Peyer's patch (tissue), 4 donors: ENCODE measurements around the gene CHST3. TPM values are rescaled to one million over a fixed set of nuclear protein-coding genes. Genes with fewer than 3 reads are reported as not detected.

Experiments used
- DNase-seq, 3 donors: peaks; one replicate each; pipeline ENCODE4 v3.0.0-alpha.2; 2017 to 2019
- H3K27ac ChIP-seq, 4 donors: fragments of 200-600 bp; sonication (generic); one replicate each; pipeline ENCODE4 v1.5.1; 2016 to 2019
- H3K27me3 ChIP-seq, 2 donors: fragments of 200-600 bp; sonication (generic); one replicate each; pipeline ENCODE4 v1.5.1; 2019
- H3K36me3 ChIP-seq, 3 donors: fragments of 200-600 bp; sonication (generic); one replicate each; pipeline ENCODE4 v1.5.1; 2016 to 2019
- H3K4me1 ChIP-seq, 4 donors: fragments of 200-600 bp; sonication (generic); one replicate each; pipeline ENCODE4 v1.5.1; 2016 to 2019
- H3K4me3 ChIP-seq, 4 donors: fragments of 200-600 bp; sonication (generic); 1 replicate in 3 of 4; 2 replicates in 1 of 4; pipeline ENCODE4 v1.5.1; 2016 to 2019; ENCODE audit warnings: mild to moderate bottlenecking in 1 of 4
- H3K9me3 ChIP-seq, 4 donors: fragments of 200-600 bp; sonication (generic); one replicate each; pipeline ENCODE4 v1.5.1; 2016 to 2019; ENCODE audit warnings: mild to moderate bottlenecking in 1 of 4
- POLR2A ChIP-seq, 2 donors: fragments of 450-650 bp; IDR thresholded peaks; one replicate each; pipeline ENCODE4 v1.5.1; 2017; ENCODE audit warnings: antibody characterized with exemption in 2 of 2, mild to moderate bottlenecking in 2 of 2, moderate library complexity in 2 of 2
- total RNA-seq, 4 donors: library from RNA; depleted of rRNA; stranded (reverse); fragments of >200 nt; gene quantifications; one replicate each; pipeline ENCODE4 v1.1.0, GENCODE V29; 2016
- TF ChIP-seq, protein P1 (sequence below), 6 experiments: fragments of 450-650 bp in 4 of 6; fragments of 200-600 bp in 2 of 6; sonication (generic) in 1 of 6; IDR thresholded peaks; one replicate each; pipeline ENCODE4 v1.5.1; 2017 to 2019; ENCODE audit warnings: antibody characterized with exemption in 6 of 6, mild to moderate bottlenecking in 3 of 6, moderate library complexity in 1 of 6

CHST3 gene
- total RNA-seq, 4 donors from 2014 or later, result 0.88 to 9.1 (median 3.0) TPM

- Histone ChIP-seq H3K27me3 (no peaks in the 10 kb centered on the region), H3K4me1 (peaks cover 0 to 22% (median 0%) of the 10 kb centered on the region in 4 donors), H3K9me3 (no peaks in the 10 kb centered on the region), H3K27ac (no peak overlapping the region), H3K4me3 (no peak overlapping the region), H3K36me3 (no peaks in the 10 kb centered on the region)
- no peak for TF ChIP-seq POLR2A (IDR thresholded peaks at IDR 0.05)
- TF ChIP-seq, protein P1, sequence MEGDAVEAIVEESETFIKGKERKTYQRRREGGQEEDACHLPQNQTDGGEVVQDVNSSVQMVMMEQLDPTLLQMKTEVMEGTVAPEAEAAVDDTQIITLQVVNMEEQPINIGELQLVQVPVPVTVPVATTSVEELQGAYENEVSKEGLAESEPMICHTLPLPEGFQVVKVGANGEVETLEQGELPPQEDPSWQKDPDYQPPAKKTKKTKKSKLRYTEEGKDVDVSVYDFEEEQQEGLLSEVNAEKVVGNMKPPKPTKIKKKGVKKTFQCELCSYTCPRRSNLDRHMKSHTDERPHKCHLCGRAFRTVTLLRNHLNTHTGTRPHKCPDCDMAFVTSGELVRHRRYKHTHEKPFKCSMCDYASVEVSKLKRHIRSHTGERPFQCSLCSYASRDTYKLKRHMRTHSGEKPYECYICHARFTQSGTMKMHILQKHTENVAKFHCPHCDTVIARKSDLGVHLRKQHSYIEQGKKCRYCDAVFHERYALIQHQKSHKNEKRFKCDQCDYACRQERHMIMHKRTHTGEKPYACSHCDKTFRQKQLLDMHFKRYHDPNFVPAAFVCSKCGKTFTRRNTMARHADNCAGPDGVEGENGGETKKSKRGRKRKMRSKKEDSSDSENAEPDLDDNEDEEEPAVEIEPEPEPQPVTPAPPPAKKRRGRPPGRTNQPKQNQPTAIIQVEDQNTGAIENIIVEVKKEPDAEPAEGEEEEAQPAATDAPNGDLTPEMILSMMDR (IDR thresholded peaks at IDR 0.05), result no peak
- DNase-seq, result peak in 1 of 3 donors; percentile 56
These were observed 42.7 kb upstream of the CHST3 start for GRCh38 chr10:71921324-71922027.

- peaks cover 0 to 22% (median 0%) of the 10 kb centered on the region in 4 donors for H3K4me1 ChIP-seq
- H3K36me3 ChIP-seq, result no peaks in the 10 kb centered on the region
- H3K9me3 ChIP-seq, result no peaks in the 10 kb centered on the region
- H3K27me3 ChIP-seq, result no peaks in the 10 kb centered on the region
- no peak overlapping the region for H3K27ac ChIP-seq
- no peak for DNase-seq
- no peak for TF ChIP-seq POLR2A (IDR thresholded peaks at IDR 0.05)
- TF ChIP-seq, protein P1 (IDR thresholded peaks at IDR 0.05), result no peak
- H3K4me3 ChIP-seq, result no peak overlapping the region
These were observed 41.0 kb upstream of the CHST3 start for GRCh38 chr10:71923138-71923692.

DNA sequence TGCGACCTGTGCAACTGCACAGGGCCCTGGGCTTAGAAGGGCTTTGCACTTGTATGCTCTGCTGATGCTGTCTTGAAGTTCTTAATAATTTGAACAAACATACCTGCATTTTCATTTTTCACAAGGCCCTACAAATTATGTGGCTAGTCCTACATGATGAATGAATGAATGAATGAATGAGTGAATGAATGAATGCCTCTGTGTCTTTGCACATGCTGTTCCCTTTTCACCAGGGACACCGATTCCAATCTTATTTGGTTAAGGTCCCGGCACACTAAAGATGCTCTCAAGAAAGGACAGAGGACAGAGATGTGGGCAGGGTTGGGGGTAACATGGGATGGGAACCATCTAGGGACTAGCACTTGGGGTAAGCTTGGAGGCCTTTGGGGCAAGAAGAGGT lies 39.4 kb upstream of the CHST3 start:
- H3K36me3 ChIP-seq, result no peaks in the 10 kb centered on the region
- no peak overlapping the region for H3K4me3 ChIP-seq
- H3K27me3 ChIP-seq, result no peaks in the 10 kb centered on the region
- H3K4me1 ChIP-seq, result peaks cover 0 to 20% (median 0%) of the 10 kb centered on the region in 4 donors
- no peak for DNase-seq
- no peak for TF ChIP-seq POLR2A (IDR thresholded peaks at IDR 0.05)
- TF ChIP-seq, protein P1 (IDR thresholded peaks at IDR 0.05), result no peak
- H3K27ac ChIP-seq, result no peak overlapping the region
- no peaks in the 10 kb centered on the region for H3K9me3 ChIP-seq

DNA sequence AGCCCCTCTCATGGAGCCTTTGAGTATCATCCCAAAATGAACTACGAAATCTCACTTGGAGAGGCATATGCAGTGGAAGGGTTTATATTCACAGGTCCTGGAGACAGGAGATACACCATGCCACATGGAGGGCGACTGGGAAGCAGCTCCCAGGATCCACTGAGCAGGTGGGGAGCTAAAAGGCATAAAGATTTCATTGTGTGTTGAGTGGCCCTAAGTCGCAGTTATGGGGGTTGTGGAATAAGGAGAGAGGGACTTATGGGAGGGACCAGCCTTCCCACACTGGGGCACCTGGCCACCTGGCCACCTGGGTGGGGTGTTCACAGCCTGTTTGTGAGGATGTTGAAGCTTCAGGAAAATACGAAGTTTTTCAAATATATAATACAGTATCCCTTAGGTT lies 37.0 kb upstream of the CHST3 start:
- Histone ChIP-seq H3K27ac (no peak overlapping the region), H3K9me3 (no peaks in the 10 kb centered on the region), H3K36me3 (no peaks in the 10 kb centered on the region), H3K4me3 (no peak overlapping the region), H3K27me3 (no peaks in the 10 kb centered on the region), H3K4me1 (no peaks in the 10 kb centered on the region)
- TF ChIP-seq, protein P1 (IDR thresholded peaks at IDR 0.05), result no peak
- TF ChIP-seq POLR2A (IDR thresholded peaks at IDR 0.05), result no peak
- DNase-seq, result no peak

DNA sequence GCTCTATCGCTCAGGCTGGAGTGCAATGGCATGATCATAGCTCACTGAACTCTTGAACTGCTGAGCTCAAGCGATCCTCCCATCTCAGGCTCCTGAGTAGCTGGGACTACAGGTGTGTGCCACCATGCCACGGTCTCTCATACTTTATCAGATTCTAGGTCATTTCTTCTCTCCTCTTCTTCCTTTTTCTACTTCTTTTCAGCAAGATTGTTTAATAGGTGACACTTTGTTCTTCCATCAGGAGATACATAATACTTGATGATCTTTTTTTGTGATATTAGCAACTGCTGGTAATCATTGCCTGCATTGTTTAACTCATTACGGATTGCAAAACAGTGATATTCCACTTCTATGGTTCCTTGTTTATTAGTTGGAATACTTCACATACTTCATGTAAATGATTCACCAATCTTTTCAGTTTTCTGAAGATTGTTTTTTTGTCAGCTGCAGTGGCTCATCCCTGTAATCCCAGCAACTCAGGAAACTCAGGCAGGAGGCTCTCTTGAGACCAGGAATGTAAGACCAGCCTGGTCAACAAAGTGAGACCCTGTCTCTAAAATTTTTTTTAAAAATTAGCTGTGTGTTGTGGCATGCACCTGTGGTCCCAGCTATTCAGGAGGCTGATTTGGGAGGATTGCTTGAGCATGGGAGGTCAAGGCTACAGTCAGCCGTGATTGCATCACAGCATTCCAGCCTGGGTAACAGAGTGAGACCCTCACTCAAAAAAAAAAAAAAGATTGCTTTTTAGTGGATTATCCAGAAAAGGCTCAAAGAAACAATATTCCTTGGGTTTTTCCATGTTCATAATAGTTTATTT lies 36.2 kb upstream of the CHST3 start:
- H3K27ac ChIP-seq, result no peak overlapping the region
- TF ChIP-seq, protein P1 (IDR thresholded peaks at IDR 0.05), result no peak
- TF ChIP-seq POLR2A (IDR thresholded peaks at IDR 0.05), result no peak
- DNase-seq, result no peak

More for the DNA sequence above, 36.2 kb upstream of the CHST3 start:
- H3K4me1 ChIP-seq, result no peaks in the 10 kb centered on the region
- H3K4me3 ChIP-seq, result no peak overlapping the region
- no peaks in the 10 kb centered on the region for H3K27me3 ChIP-seq
- H3K9me3 ChIP-seq, result no peaks in the 10 kb centered on the region
- H3K36me3 ChIP-seq, result no peaks in the 10 kb centered on the region
